ENCODE results near the gene ECT2.

The ECT2 gene

GRCh38 chr3:172800156-172800555 is 49.6 kb downstream of the ECT2 start:
- H3K36me3 ChIP-seq (replicated peaks) = no peaks in the 10 kb centered on the region
- H3K27ac ChIP-seq = no peak overlapping the region
- H3K4me3 ChIP-seq (ENCODE audit: low read depth, low read length) = no peak overlapping the region
- in situ Hi-C loops (cut with HindIII; ENCODE audit: low pct_ligation_motif_present, low sequenced_read_pairs) = no loop called here
- DNase-seq = no peak
- TF ChIP-seq CTCF (IDR thresholded peaks at IDR 0.05; ENCODE audit: low read depth, low read length, missing control alignments) = no peak
- H3K27me3 ChIP-seq (replicated peaks) = no peaks in the 10 kb centered on the region

- Histone ChIP-seq H3K27me3 (replicated peaks) (no peaks in the 10 kb centered on the region), H3K4me3 (ENCODE audit: low read depth, low read length) (no peak overlapping the region), H3K36me3 (replicated peaks) (no peaks in the 10 kb centered on the region), H3K27ac (no peak overlapping the region)
- in situ Hi-C loops (cut with HindIII; ENCODE audit: low pct_ligation_motif_present, low sequenced_read_pairs) = no loop called here
- no peak for DNase-seq
- no peak for TF ChIP-seq CTCF (IDR thresholded peaks at IDR 0.05; ENCODE audit: low read depth, low read length, missing control alignments)
Observed at GRCh38 chr3:172803489-172803888, 53.0 kb downstream of the ECT2 start.

GRCh38 chr3:172804323-172804722 is 53.8 kb downstream of the ECT2 start:
- no peak overlapping the region for H3K27ac ChIP-seq
- no peak overlapping the region for H3K4me3 ChIP-seq (ENCODE audit: low read depth, low read length)
- TF ChIP-seq CTCF (IDR thresholded peaks at IDR 0.05; ENCODE audit: low read depth, low read length, missing control alignments) = no peak
- no peak for DNase-seq
- in situ Hi-C loops (cut with HindIII; ENCODE audit: low pct_ligation_motif_present, low sequenced_read_pairs) = no loop called here
- no peaks in the 10 kb centered on the region for H3K27me3 ChIP-seq (replicated peaks)
- H3K36me3 ChIP-seq (replicated peaks) = no peaks in the 10 kb centered on the region

GRCh38 chr3:172808969-172809546 is 58.5 kb downstream of the ECT2 start:
- Histone ChIP-seq H3K27me3 (replicated peaks) (no peaks in the 10 kb centered on the region), H3K27ac (no peak overlapping the region), H3K4me3 (ENCODE audit: low read depth, low read length) (no peak overlapping the region), H3K36me3 (replicated peaks) (no peaks in the 10 kb centered on the region)
- DNase-seq = peak; percentile 3
- in situ Hi-C loops (cut with HindIII; ENCODE audit: low pct_ligation_motif_present, low sequenced_read_pairs) = no loop called here
- peak; percentile 12 for TF ChIP-seq CTCF (IDR thresholded peaks at IDR 0.05; ENCODE audit: low read depth, low read length, missing control alignments)

GRCh38 chr3:172811099-172811498 is 60.6 kb downstream of the ECT2 start:
- no peaks in the 10 kb centered on the region for H3K36me3 ChIP-seq (replicated peaks)
- in situ Hi-C loops (cut with HindIII; ENCODE audit: low pct_ligation_motif_present, low sequenced_read_pairs) = no loop called here
- DNase-seq = no peak

More at GRCh38 chr3:172811099-172811498, 60.6 kb downstream of the ECT2 start:
- H3K27me3 ChIP-seq (replicated peaks) = no peaks in the 10 kb centered on the region
- no peak overlapping the region for H3K27ac ChIP-seq
- no peak for TF ChIP-seq CTCF (IDR thresholded peaks at IDR 0.05; ENCODE audit: low read depth, low read length, missing control alignments)
- no peak overlapping the region for H3K4me3 ChIP-seq (ENCODE audit: low read depth, low read length)
